ENCODE data around the gene GMDS.

DNA sequence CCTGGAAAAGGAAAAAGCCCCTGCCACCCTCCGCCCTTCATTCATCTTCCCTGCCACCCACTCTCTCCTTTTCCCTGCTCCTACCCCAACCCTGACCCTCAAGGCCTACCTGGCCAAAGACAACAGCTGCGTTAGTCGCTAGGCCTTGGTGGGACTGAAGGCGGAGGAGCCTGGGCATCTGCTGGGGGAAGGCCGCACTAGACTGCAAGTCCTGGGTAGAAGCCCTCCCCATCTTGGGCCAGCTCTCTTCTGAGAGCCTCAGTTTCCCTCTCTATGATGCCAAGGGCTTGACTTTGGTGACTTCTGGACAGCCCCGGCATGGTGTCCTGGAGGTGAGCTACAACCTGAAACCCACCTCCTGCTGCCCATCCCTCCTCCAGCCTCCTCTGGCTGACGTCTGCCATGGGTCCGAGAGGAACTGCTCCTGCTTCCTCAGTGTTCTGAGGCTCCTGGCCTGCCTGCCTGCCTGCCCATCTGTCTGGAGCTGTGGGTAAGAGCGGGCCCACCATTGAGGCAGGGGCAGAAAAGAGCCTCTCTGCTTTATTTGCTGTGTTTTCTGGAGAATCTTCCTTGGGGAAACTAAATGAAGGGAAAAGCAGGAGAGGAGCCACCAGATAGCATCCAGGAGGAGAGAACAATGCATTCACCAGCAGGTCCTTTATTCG lies 643.2 kb downstream of the GMDS start:
- no peak for TF ChIP-seq POLR2A (IDR thresholded peaks at IDR 0.05)
- TF ChIP-seq, protein P1, sequence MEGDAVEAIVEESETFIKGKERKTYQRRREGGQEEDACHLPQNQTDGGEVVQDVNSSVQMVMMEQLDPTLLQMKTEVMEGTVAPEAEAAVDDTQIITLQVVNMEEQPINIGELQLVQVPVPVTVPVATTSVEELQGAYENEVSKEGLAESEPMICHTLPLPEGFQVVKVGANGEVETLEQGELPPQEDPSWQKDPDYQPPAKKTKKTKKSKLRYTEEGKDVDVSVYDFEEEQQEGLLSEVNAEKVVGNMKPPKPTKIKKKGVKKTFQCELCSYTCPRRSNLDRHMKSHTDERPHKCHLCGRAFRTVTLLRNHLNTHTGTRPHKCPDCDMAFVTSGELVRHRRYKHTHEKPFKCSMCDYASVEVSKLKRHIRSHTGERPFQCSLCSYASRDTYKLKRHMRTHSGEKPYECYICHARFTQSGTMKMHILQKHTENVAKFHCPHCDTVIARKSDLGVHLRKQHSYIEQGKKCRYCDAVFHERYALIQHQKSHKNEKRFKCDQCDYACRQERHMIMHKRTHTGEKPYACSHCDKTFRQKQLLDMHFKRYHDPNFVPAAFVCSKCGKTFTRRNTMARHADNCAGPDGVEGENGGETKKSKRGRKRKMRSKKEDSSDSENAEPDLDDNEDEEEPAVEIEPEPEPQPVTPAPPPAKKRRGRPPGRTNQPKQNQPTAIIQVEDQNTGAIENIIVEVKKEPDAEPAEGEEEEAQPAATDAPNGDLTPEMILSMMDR (IDR thresholded peaks at IDR 0.05) = no peak
